Urinary bladder (tissue), 4 donors: ENCODE data around the gene MPPED2. TPM values are rescaled to one million over a fixed set of nuclear protein-coding genes. Genes with fewer than 3 reads are reported as not detected.

ENCODE experiments used
- DNase-seq: peaks from one replicate; pipeline ENCODE4 v3.0.0-alpha.2; 2015; ENCODE audit errors: extremely low spot score
- H3K27ac ChIP-seq: one replicate; pipeline ENCODE4 v1.5.1; 2013; ENCODE audit warnings: low read depth, mild to moderate bottlenecking, moderate library complexity
- H3K36me3 ChIP-seq: one replicate; pipeline ENCODE4 v1.6.1; 2013; ENCODE audit warnings: mild to moderate bottlenecking, moderate library complexity; ENCODE audit not compliant: insufficient read depth
- H3K4me1 ChIP-seq: one replicate; pipeline ENCODE4 v1.6.1; 2013; ENCODE audit warnings: mild to moderate bottlenecking, moderate library complexity; ENCODE audit not compliant: insufficient read depth
- H3K4me3 ChIP-seq: one replicate; pipeline ENCODE4 v1.5.1; 2013; ENCODE audit warnings: low read depth, low read length
- WGBS: extraction: QIAGEN DNeasy Blood & Tissue Kit; methylation state at CpG from one replicate; pipeline ENCODE4 v1.1.7; 2013; 5-methylcytosine and 5-hydroxymethylcytosine counted together
- polyA plus RNA-seq: library from polyadenylated mRNA; stranded (reverse); fragments of 200-250 nt; gene quantifications from one replicate; pipeline ENCODE4 v1.2.3, GENCODE V29; 2013
- total RNA-seq: library from RNA; depleted of rRNA; stranded (reverse); fragments of >200 nt; gene quantifications from one replicate; pipeline ENCODE4 v1.2.3, GENCODE V29; 2014
- donor health status: healthy with polysubstance abuse.
- donor health status: healthy.

Gene MPPED2
- total and polyA plus RNA-seq, 2 donors: 3.0 to 25.7 TPM

DNA sequence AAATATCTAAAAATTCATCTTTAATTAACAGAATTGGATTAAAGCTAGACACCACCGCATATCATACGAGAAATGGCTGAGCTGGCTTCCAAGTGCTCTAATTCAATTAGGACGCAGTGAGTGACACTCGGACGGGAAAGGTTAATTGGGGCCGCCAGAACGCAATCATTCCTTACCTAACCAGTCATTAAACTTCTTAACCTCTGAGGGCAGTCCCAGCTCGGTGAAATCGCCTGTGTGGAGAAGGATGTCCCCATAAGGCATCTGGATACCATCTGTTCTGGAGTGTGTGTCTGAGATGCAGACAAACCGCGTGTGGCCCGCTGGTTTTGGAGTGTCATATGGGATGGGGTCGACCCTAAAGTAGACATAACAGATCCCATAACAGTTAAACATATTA lies 50.3 kb downstream of the MPPED2 start:
- Histone ChIP-seq H3K27ac (no peak overlapping the region), H3K4me3 (no peak overlapping the region), H3K36me3 (no peaks in the 10 kb centered on the region), H3K4me1 (no peaks in the 10 kb centered on the region)
- WGBS: 68% methylated on average over 13 of the region's 13 CpGs
- no peak for DNase-seq

DNA sequence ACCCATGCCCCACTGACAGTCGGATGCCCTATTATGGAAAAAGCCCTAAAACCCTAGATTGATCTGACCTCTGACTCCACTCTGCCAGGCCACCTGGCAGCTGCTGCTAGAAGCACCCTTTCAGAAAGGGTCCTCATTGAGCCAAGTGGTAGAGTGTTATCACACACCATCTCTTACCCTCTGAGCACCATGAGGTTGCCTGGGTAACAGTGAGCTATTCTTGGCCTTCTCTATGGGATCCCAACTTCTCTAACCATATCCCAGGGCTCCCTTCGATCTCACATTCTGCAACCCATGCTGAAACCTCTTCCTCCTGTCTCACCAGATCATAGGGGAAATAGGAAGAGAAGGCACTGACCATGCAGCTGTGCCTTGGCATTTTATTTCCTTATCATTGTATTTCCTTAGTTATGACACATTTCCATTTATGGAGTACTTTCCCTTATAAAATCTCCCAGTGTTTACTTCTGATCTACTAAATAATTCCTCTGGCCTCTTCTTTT lies 52.7 kb downstream of the MPPED2 start:
- Histone ChIP-seq H3K4me1 (no peaks in the 10 kb centered on the region), H3K27ac (no peak overlapping the region), H3K36me3 (no peaks in the 10 kb centered on the region), H3K4me3 (no peak overlapping the region)
- 75% methylated on average over 2 of the region's 2 CpGs for WGBS
- DNase-seq: no peak

GRCh38 chr11:30527566-30527965 lies 58.6 kb downstream of the MPPED2 start:
- DNase-seq: no peak
- Histone ChIP-seq H3K4me1 (no peaks in the 10 kb centered on the region), H3K4me3 (no peak overlapping the region), H3K27ac (no peak overlapping the region), H3K36me3 (no peaks in the 10 kb centered on the region)
- 81% methylated on average over 3 of the region's 3 CpGs for WGBS

DNA sequence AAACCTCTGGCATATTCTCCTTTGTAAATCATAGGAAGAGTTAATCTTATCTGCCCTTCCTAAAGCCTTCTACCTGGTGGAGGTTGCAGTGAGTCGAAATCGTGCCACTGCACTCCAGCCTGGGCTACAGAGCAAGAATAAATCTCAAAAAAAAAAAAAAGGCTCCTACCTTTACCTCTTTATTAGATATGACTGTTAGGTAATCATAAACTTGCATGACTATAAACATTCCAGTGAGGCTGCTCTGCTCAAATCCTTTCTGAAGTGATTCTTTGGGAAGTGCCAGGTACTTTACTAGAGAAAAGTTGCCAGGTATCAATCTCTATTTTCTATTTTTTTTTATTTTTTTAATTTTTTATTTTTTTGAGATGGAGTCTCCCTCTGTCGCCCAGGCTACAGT lies 59.6 kb downstream of the MPPED2 start:
- Histone ChIP-seq H3K27ac (no peak overlapping the region), H3K4me3 (no peak overlapping the region), H3K36me3 (no peaks in the 10 kb centered on the region), H3K4me1 (no peaks in the 10 kb centered on the region)
- 78% methylated on average over 3 of the region's 3 CpGs for WGBS
- no peak for DNase-seq

DNA sequence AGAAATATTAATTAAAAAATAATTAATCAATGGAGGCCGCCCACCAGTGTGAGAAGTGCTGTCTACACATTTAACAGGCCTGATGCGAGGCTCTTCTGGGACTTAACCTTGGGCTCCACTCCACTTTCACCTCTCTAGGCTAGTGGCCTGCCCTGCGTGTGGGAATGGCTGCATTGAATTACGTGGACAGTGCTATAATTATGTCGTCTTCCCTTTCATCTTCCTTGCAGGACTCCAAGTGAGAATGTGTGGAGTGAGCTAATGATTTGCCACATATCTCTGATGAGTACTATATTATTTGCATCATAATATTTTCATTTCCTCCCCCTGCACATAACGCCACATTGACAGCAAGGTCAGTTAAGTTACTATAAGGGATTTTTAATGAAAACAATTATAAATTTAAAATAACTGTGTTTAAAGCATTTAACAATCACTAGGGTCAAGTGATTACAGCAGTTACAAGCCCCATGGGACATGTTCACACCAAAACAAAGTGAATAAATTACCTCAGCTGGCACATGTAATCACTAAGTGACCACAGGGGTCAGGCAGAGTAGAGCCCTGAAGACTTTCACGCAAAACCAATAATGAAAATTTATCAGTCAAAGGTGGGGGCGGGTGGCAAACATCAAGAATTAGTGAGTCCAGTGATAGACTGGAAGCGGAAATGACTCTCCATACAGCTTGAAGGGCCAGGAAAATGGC lies 63.5 kb downstream of the MPPED2 start:
- H3K36me3 ChIP-seq: no peaks in the 10 kb centered on the region

DNA sequence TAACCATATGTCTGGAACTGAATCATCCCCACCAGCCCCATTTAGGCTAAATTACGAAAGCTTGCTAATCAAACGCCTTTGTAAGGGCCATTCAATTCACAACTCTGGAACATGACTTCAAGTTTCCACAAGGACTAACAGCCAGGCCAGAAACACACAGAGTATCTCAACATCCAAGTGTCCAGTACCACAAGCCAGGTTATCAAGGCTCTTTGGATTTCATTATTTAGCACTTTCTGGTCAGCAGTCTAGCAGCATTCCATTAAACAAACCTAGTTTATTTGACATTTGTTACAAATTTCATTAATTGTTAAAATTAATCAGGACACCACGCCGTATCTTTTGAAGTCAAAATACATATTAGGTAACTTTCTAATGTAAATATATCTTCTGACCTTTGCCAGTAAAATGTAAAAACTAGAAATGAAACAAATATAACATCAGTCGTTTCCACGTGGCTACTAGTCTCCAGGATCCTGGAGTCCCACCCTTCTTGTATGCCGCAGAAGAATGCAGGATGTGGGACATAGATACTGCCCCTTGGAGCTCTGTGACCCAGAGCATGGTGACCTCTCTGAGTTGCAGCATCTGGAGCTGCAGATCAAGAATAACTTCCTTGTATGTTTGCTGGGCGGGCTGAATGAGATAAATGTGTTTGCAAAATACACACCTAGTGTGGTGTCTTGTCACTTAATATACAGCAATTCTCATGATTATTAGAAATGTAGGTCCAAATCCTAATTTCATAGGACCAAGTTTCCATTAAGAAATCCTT lies 64.7 kb downstream of the MPPED2 start:
- no peaks in the 10 kb centered on the region for H3K36me3 ChIP-seq
- DNase-seq: no peak

More for the DNA sequence above, 63.5 kb downstream of the MPPED2 start:
- H3K4me3 ChIP-seq: no peak overlapping the region
- no peaks in the 10 kb centered on the region for H3K4me1 ChIP-seq
- H3K27ac ChIP-seq: no peak overlapping the region
- DNase-seq: no peak
- WGBS: 80% methylated on average over 9 of the region's 9 CpGs

DNA sequence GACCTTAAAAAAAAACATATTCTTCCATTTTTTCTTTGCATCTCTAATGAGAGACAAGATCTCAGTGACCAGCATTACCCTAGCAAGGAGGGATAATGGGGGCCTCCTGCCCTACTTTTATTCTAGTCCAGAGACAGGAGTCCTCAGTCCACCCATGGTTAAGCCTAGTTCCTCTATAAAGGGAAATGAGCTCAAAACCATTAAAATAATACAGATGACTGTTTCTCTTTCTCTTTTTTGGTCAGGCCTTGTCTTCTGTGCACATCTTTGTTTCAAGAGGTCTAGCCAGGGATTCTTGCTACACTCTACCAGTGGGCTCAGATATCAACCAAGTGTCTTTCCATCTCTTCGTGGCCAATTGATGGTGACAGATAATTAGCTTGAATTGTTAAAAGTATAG lies 73.1 kb downstream of the MPPED2 start:
- Histone ChIP-seq H3K27ac (no peak overlapping the region), H3K36me3 (no peaks in the 10 kb centered on the region), H3K4me3 (no peak overlapping the region), H3K4me1 (no peaks in the 10 kb centered on the region)
- WGBS: 87% methylated on average over 1 of the region's 1 CpG
- DNase-seq: no peak

More for the DNA sequence above, 64.7 kb downstream of the MPPED2 start:
- H3K4me1 ChIP-seq: no peaks in the 10 kb centered on the region
- 71% methylated on average over 8 of the region's 8 CpGs for WGBS
- H3K27ac ChIP-seq: no peak overlapping the region
- no peak overlapping the region for H3K4me3 ChIP-seq

- Histone ChIP-seq H3K4me3 (no peak overlapping the region), H3K27ac (no peak overlapping the region), H3K4me1 (no peaks in the 10 kb centered on the region), H3K36me3 (no peaks in the 10 kb centered on the region)
- 60% methylated on average over 4 of the region's 4 CpGs for whole genome bisulfite sequencing
- DNase-seq: no peak
These were observed 74.7 kb downstream of the MPPED2 start for GRCh38 chr11:30511408-30511807.

- Histone ChIP-seq H3K4me1 (no peaks in the 10 kb centered on the region), H3K27ac (no peak overlapping the region), H3K4me3 (no peak overlapping the region), H3K36me3 (no peaks in the 10 kb centered on the region)
- no peak for DNase-seq
- WGBS: 81% methylated on average over 2 of the region's 2 CpGs
These were observed 75.4 kb downstream of the MPPED2 start for GRCh38 chr11:30510750-30511149.

- H3K4me3 ChIP-seq: no peak overlapping the region
- no peaks in the 10 kb centered on the region for H3K36me3 ChIP-seq
- H3K27ac ChIP-seq: no peak overlapping the region
- no peak for DNase-seq
- 86% methylated on average over 2 of the region's 2 CpGs for WGBS
- no peaks in the 10 kb centered on the region for H3K4me1 ChIP-seq
These were observed 76.8 kb downstream of the MPPED2 start for GRCh38 chr11:30509364-30509763.

GRCh38 chr11:30508594-30508993 lies 77.6 kb downstream of the MPPED2 start:
- Histone ChIP-seq H3K4me3 (no peak overlapping the region), H3K4me1 (no peaks in the 10 kb centered on the region), H3K36me3 (no peaks in the 10 kb centered on the region), H3K27ac (no peak overlapping the region)
- no peak for DNase-seq
- 73% methylated on average over 3 of the region's 3 CpGs for WGBS

GRCh38 chr11:30505603-30506002 lies 80.5 kb downstream of the MPPED2 start:
- Histone ChIP-seq H3K36me3 (no peaks in the 10 kb centered on the region), H3K27ac (no peak overlapping the region), H3K4me3 (no peak overlapping the region), H3K4me1 (no peaks in the 10 kb centered on the region)
- 86% methylated on average over 3 of the region's 3 CpGs for WGBS
- DNase-seq: no peak

- WGBS: 50% methylated on average over 2 of the region's 2 CpGs
- no peak overlapping the region for H3K27ac ChIP-seq
- no peak for DNase-seq
- H3K36me3 ChIP-seq: no peaks in the 10 kb centered on the region
- no peak overlapping the region for H3K4me3 ChIP-seq
- no peaks in the 10 kb centered on the region for H3K4me1 ChIP-seq
These were observed 81.7 kb downstream of the MPPED2 start for GRCh38 chr11:30504468-30504867.

DNA sequence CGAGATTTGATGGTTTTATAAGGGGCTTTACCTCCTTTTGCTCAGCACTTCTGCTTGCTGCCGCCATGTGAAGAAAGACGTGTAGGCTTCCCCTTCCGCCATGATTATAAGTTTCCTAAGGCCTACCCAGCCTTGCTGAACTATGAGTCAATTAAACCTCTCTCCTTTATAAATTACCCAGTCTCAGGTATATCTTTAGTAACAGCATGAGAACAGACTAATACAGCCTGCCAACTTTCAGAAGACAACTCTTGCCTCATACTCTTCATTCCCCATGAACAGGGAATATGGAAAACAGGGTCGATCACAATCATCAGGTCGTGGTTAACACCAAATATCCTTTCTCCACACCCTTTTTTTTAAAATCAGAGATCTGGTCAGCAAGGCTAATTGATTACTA lies 83.0 kb downstream of the MPPED2 start:
- H3K27ac ChIP-seq: no peak overlapping the region
- no peak for DNase-seq
- H3K36me3 ChIP-seq: no peaks in the 10 kb centered on the region
- 82% methylated on average over 6 of the region's 6 CpGs for WGBS
- no peaks in the 10 kb centered on the region for H3K4me1 ChIP-seq
- no peak overlapping the region for H3K4me3 ChIP-seq
